SK-N-SH (cell line): ENCODE data around the gene PLET1.

Experiments
- CHD2 ChIP-seq: fragments of 150-350 bp; IDR thresholded peaks from 2 replicates; pipeline ENCODE4 v1.6.1; 2018; ENCODE audit warnings: low read length; ENCODE audit not compliant: partially characterized antibody
- CTCF ChIP-seq: fragments of 200-600 bp; sonication (generic); IDR thresholded peaks from 2 replicates; pipeline ENCODE4 v1.6.1; 2017; ENCODE audit warnings: antibody characterized with exemption, mild to moderate bottlenecking, moderate library complexity
- FOSL2 ChIP-seq: IDR thresholded peaks from 2 replicates; pipeline ENCODE4 v1.4.0; 2012; ENCODE audit warnings: low read depth, mild to moderate bottlenecking, moderate library complexity, borderline replicate concordance
- MAX ChIP-seq: IDR thresholded peaks from 2 replicates; pipeline ENCODE4 v1.4.0; 2012; ENCODE audit warnings: low read depth
- NFIC ChIP-seq: IDR thresholded peaks from 2 replicates; pipeline ENCODE4 v1.4.0; 2012; ENCODE audit warnings: borderline replicate concordance
- POLR2AphosphoS5 ChIP-seq: IDR thresholded peaks from 2 replicates; pipeline ENCODE4 v1.6.1; 2012; ENCODE audit warnings: low read depth, low read length
- RAD21 ChIP-seq: IDR thresholded peaks from 2 replicates; pipeline ENCODE4 v1.6.1; 2012; ENCODE audit warnings: mild to moderate bottlenecking, low read length
- REST ChIP-seq: IDR thresholded peaks from 2 replicates; pipeline ENCODE4 v1.6.1; 2012; ENCODE audit warnings: mild to moderate bottlenecking, low read depth, low read length, moderate library complexity
- RXRA ChIP-seq: IDR thresholded peaks from 2 replicates; pipeline ENCODE4 v1.4.0; 2012; ENCODE audit warnings: low read depth, mild to moderate bottlenecking, borderline replicate concordance
- SIN3A ChIP-seq: IDR thresholded peaks from 2 replicates; pipeline ENCODE4 v1.6.1; 2012; ENCODE audit warnings: low read depth, mild to moderate bottlenecking, low read length, moderate library complexity, borderline replicate concordance
- USF1 ChIP-seq: IDR thresholded peaks from 2 replicates; pipeline ENCODE4 v1.4.0; 2012; ENCODE audit warnings: low read depth, borderline replicate concordance
- ZBTB33 ChIP-seq: IDR thresholded peaks from 2 replicates; pipeline ENCODE4 v1.4.0; 2012; ENCODE audit warnings: low read depth, borderline replicate concordance

- TF ChIP-seq FOSL2 (no peak), CTCF (no peak), SIN3A (no peak), USF1 (no peak), REST (no peak), MAX (no peak), RXRA (no peak), CHD2 (no peak), ZBTB33 (no peak), RAD21 (no peak), NFIC (no peak), POLR2AphosphoS5 (no peak)
Measured at GRCh38 chr11:112241486-112241885, 19.2 kb downstream of the PLET1 start.
